Thymus (tissue), 11 donors: ENCODE measurements around the gene METTL13. TPM values are rescaled to one million over a fixed set of nuclear protein-coding genes. Genes with fewer than 3 reads are reported as not detected.

ENCODE experiments used
- DNase-seq, 9 donors: peaks; one replicate each; pipeline ENCODE4 v3.0.0-alpha.2; 2013; ENCODE audit warnings: low spot score in 9 of 9, low read depth in 6 of 9, missing footprints in 1 of 9
- H3K27ac ChIP-seq, 2 donors: one replicate each; pipeline ENCODE4 v1.5.1; 2013; ENCODE audit warnings: control low read depth in 1 of 2, low read depth in 1 of 2, low read length in 1 of 2, mild to moderate bottlenecking in 1 of 2, moderate library complexity in 1 of 2
- H3K27me3 ChIP-seq, 2 donors: one replicate each; pipeline ENCODE4 v1.5.1; 2013; ENCODE audit warnings: low read length in 1 of 2; ENCODE audit not compliant: control insufficient read depth in 2 of 2, insufficient read depth in 1 of 2
- H3K36me3 ChIP-seq, 2 donors: one replicate each; pipeline ENCODE4 v1.5.1; 2013; ENCODE audit warnings: low read length in 1 of 2, mild to moderate bottlenecking in 1 of 2, moderate library complexity in 1 of 2; ENCODE audit not compliant: control insufficient read depth in 2 of 2, insufficient read depth in 2 of 2
- H3K4me1 ChIP-seq, 2 donors: one replicate each; pipeline ENCODE4 v1.5.1; 2013; ENCODE audit warnings: low read length in 2 of 2; ENCODE audit not compliant: control insufficient read depth in 2 of 2, insufficient read depth in 2 of 2
- H3K4me3 ChIP-seq, 2 donors: one replicate each; pipeline ENCODE4 v1.5.1; 2013; ENCODE audit warnings: low read length in 2 of 2, control low read depth in 1 of 2, mild to moderate bottlenecking in 1 of 2
- H3K9me3 ChIP-seq, 2 donors: one replicate each; pipeline ENCODE4 v1.5.1; 2013; ENCODE audit warnings: low read length in 1 of 2, mild to moderate bottlenecking in 1 of 2; ENCODE audit not compliant: control insufficient read depth in 2 of 2, insufficient read depth in 1 of 2
- WGBS: extraction: QIAGEN DNeasy Blood & Tissue Kit; methylation state at CpG from one replicate; pipeline ENCODE4 v1.1.7; 2013; 5-methylcytosine and 5-hydroxymethylcytosine counted together
- polyA plus RNA-seq: library from polyadenylated mRNA; stranded (reverse); fragments of 200-250 nt; gene quantifications from one replicate; pipeline ENCODE4 v1.2.3, GENCODE V29; 2013
- total RNA-seq: library from RNA; stranded (reverse); fragments of 120-200 nt; gene quantifications from one replicate; pipeline ENCODE4 v1.2.4, GENCODE V29; 2013
- donor health status: healthy.

Gene METTL13
- total and polyA plus RNA-seq, 2 donors: 20.0 to 21.7 TPM

DNA sequence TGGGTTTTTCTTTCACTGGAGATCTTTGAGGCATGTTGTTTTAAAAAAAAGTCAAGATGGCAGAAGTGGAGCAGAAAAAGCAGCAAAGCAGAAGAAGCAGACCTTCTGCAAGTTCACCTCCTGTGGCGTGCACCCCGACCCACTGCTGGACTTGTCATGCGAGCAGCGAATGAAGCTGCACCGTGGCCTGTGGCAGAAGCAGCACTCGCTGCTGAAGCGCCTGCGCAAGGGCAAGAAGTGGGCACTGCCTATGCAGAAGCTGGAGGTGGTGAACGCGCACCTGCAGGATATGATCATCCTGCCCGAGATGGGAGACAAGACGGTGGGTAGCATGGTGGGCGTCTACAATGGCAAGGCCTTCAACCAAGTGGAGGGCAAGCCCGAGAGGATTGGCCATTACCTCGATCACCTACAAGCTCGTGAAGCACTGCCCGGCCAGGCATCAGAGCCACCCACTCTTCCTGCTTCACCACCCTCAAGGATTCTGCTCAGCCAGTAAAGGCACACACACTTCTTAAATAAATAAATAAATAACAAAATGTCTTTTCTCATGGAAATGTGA lies 22.1 kb downstream of the METTL13 start:
- no peaks in the 10 kb centered on the region for H3K4me1 ChIP-seq
- no peak overlapping the region for H3K4me3 ChIP-seq
- H3K27ac ChIP-seq: no peak overlapping the region
- H3K27me3 ChIP-seq: no peaks in the 10 kb centered on the region
- no peak for DNase-seq
- H3K36me3 ChIP-seq: peaks cover 0 to 4% of the 10 kb centered on the region in 2 donors
- H3K9me3 ChIP-seq: no peaks in the 10 kb centered on the region
- WGBS: 98% methylated on average over 17 of the region's 17 CpGs

DNA sequence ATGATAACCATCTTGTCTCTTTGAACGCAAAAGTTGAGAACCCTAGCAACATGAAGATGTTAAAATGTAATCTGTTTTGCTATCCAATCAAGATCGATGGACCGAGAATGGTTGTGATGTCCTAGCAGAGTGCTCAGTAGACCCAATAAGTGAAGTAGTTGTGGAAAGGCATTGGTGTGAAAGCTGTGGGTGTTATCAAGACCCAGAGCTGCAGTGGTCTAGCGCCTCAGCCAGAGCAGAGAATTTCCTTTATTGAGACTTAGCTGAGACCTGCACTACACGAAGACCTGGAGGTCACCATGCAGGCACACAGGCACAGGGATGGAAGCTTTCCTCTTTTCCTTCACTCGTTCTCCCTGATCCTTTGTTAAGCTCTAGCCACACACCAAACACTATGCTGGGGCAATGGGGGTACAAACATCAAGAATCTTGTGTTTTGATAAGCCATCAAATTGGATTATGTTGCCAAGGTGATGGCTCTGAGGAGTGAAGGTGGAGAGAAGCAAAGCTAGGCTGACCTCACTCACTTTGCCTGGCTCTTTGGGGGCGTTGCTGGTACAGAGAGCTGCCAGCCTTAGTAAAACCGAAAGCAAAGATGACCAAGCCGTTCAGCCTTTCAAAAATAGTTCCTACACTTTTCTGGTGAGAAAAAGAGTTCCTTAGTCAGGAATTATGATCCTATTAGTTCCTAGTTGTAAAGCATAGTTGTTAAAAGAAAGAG lies 24.1 kb downstream of the METTL13 start:
- Histone ChIP-seq H3K4me1 (no peaks in the 10 kb centered on the region), H3K4me3 (no peak overlapping the region), H3K9me3 (no peaks in the 10 kb centered on the region), H3K27ac (no peak overlapping the region), H3K36me3 (no peaks in the 10 kb centered on the region), H3K27me3 (no peaks in the 10 kb centered on the region)
- no peak for DNase-seq
- WGBS: 82% methylated on average over 9 of the region's 9 CpGs

DNA sequence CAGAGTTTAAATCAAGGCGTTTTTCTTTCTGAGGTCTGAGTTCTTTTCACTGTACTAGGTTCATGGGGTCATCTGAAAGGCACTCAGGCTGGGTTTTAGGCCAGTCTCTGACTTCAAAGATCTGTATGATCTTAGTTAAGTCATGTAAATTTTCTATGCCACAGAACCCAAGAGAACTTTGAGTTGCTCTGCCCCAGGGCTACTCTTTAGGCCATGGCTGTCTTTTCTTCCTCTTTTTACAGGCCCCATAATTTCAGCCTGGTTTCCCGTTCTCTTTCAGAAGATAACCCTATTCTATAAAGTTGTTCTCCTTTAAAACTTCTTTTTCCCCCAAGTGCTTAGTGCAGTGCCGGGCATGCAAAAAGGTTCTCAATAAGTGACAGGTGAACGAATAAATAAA lies 26.1 kb downstream of the METTL13 start:
- Histone ChIP-seq H3K4me3 (no peak overlapping the region), H3K27ac (no peak overlapping the region), H3K27me3 (no peaks in the 10 kb centered on the region), H3K4me1 (no peaks in the 10 kb centered on the region), H3K36me3 (no peaks in the 10 kb centered on the region), H3K9me3 (no peaks in the 10 kb centered on the region)
- 87% methylated on average over 4 of the region's 4 CpGs for WGBS
- DNase-seq: no peak

DNA sequence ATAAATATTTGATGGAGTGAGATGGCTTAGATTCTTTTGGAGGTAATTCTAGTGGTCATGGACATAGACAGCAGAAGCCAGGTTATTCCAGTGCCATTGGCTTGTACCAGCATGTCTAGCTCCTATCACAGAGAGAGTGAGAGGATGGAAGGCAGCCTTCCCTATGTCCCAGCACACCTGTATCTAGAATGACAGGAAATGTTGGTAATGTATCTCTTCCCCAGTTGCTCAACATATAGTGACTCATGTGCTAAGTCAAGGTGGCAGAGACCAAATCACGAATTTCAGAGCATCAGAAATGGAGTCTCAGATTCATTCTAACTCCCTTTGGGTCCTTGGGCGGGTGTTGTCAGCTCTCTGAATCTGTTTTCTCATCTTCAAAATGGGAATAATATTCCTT lies 28.4 kb downstream of the METTL13 start:
- Histone ChIP-seq H3K27me3 (no peaks in the 10 kb centered on the region), H3K27ac (no peak overlapping the region), H3K4me1 (no peaks in the 10 kb centered on the region), H3K9me3 (no peaks in the 10 kb centered on the region), H3K4me3 (no peak overlapping the region), H3K36me3 (no peaks in the 10 kb centered on the region)
- WGBS: 91% methylated on average over 2 of the region's 2 CpGs
- no peak for DNase-seq

DNA sequence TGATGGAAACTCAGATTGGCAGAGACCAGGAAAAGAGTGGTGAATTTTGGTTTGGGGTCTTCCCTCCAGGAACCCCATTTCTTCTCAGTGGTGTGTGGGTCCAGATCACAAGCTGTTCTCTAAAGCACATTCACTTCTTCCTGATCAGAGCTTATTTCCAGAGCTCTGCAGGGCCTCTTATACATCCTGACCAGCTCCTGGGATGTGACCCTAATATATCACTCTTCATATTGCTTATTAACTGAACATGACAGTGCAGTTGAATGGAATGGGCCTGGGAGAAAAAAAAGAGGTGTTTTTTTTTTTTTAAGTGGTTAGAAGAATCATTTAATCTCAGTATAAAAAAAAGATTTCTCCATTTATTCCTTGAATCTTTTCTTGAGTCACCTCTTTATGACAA lies 30.2 kb downstream of the METTL13 start:
- no peaks in the 10 kb centered on the region for H3K36me3 ChIP-seq

DNA sequence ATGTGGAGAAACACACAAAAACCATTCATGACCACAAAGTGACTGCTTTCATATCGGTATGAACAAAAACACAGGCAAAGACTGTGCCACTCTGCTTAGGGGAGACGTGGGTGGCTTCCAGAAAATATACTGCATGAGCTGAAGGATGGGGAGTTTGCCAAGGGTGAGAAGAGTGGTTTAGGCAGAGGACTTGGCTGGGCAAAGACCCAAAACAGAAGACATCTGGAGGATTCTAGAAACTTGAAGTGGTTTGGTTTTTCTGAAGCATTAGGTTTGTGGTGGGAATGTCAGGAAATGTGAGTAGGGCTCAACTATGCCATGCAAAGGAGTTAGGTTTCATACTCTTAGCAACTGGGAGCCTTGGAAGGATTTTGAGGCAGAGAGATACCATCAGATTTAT lies 33.2 kb downstream of the METTL13 start:
- Histone ChIP-seq H3K4me3 (no peak overlapping the region), H3K36me3 (no peaks in the 10 kb centered on the region)
- 55% methylated on average over 2 of the region's 2 CpGs for WGBS

More for the DNA sequence above, 30.2 kb downstream of the METTL13 start:
- Histone ChIP-seq H3K9me3 (no peaks in the 10 kb centered on the region), H3K27ac (no peak overlapping the region), H3K4me1 (no peaks in the 10 kb centered on the region), H3K27me3 (no peaks in the 10 kb centered on the region), H3K4me3 (no peak overlapping the region)
- no peak for DNase-seq

DNA sequence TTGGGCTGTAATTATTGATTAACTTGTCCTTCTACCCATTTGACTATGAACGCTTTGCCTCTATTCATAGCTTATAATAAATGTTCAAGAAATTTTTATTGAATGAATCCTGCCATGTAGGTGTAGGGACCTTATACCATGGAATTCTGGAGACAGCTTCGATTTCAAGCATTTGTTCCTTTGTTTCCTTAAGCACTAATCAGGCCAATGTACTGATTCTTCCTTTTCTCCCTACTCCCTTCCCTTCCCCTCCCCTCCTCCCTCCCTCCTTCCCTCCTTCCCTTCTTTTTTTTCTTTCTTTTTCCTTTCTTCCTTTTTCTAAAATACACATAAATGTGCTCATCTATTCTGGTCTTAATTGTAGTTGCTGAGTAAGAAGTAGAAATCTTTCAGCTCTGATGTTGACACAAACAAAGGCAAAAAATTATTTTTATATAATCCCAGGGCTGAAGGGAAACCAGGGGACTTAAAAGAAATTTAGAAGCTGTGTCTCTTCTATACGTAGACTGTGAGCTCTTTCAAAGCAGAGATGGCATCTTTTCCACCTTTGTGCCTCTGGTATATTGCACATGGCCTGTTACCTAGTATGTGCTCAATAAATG lies 34.9 kb downstream of the METTL13 start:
- Histone ChIP-seq H3K4me3 (no peak overlapping the region), H3K27me3 (no peaks in the 10 kb centered on the region), H3K36me3 (no peaks in the 10 kb centered on the region), H3K4me1 (no peaks in the 10 kb centered on the region), H3K9me3 (no peaks in the 10 kb centered on the region), H3K27ac (no peak overlapping the region)
- WGBS: 95% methylated on average over 3 of the region's 3 CpGs
- DNase-seq: no peak

More for the DNA sequence above, 33.2 kb downstream of the METTL13 start:
- Histone ChIP-seq H3K9me3 (no peaks in the 10 kb centered on the region), H3K27me3 (no peaks in the 10 kb centered on the region), H3K27ac (no peak overlapping the region), H3K4me1 (no peaks in the 10 kb centered on the region)
- no peak for DNase-seq

DNA sequence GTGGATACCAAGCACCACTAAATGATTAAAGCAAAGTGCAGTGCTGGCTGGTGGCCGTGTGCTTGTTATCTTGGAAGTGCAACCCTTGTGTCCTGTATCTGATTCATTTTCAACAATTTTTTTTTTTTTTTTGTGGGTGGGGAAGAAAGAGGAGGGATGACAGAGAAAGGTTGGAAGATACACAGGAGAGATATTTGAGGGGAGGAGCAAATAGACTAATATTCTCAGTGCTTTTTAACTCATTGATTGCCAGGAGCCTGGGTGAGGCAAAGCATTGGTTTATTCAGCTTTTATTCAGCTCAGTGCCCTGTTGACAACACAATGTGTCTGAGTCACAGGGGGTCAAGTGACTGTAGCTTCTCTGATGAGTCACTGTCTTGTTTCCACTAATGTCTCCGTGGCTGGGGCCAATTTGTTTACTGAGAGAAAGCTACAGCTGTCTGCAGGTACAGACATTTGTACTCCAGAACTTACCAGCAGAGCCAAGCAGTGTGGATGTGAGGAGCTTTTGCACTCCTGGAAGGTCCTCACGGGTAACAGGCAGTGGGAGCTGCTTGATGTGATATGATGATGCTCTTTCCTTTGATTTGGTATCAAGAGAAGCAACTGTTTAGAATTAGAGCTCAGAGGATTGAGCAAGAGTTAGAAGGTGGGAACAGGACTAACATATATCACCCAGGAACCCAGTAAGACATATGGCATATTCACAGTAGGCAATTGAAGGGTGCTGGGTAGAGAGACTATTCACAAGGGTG lies 36.2 kb downstream of the METTL13 start:
- no peak overlapping the region for H3K27ac ChIP-seq
- WGBS: 62% methylated on average over 3 of the region's 3 CpGs
- no peaks in the 10 kb centered on the region for H3K27me3 ChIP-seq
- H3K4me1 ChIP-seq: no peaks in the 10 kb centered on the region
- no peaks in the 10 kb centered on the region for H3K36me3 ChIP-seq
- no peak for DNase-seq
- no peaks in the 10 kb centered on the region for H3K9me3 ChIP-seq
- H3K4me3 ChIP-seq: no peak overlapping the region

DNA sequence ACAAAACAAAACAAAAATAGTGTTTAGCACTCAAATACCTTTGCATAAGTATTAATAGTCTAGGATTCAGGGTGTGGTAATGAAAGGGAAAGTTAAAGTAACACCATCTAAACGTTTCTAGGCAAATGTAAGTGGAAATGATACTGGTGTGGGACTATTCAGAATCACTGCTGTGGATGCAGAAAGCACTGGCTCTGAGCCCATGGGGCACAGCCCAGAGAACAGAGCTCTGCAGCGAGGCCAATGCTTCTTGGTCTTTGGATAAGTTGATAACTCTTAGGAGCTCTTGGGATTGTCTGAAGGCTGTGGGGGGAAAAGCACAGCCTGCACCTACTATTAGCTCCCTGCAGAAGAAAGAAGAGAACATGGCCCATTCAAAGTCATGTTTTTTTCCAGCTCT lies 38.5 kb downstream of the METTL13 start:
- no peaks in the 10 kb centered on the region for H3K27me3 ChIP-seq
- H3K27ac ChIP-seq: no peak overlapping the region
- no peak for DNase-seq
- 70% methylated on average over 2 of the region's 2 CpGs for WGBS
- H3K4me1 ChIP-seq: no peaks in the 10 kb centered on the region
- H3K9me3 ChIP-seq: no peaks in the 10 kb centered on the region
- H3K36me3 ChIP-seq: no peaks in the 10 kb centered on the region
- no peak overlapping the region for H3K4me3 ChIP-seq
